Gastroesophageal sphincter (tissue), 4 donors: Measurements from ENCODE around the gene SRSF5. TPM values are rescaled to one million over a fixed set of nuclear protein-coding genes. Genes with fewer than 3 reads are reported as not detected.

Experiments
- ATAC-seq: fragments of 150-250 bp; one replicate; pipeline ENCODE4 v1.9.1; 2016; ENCODE audit warnings: mild to moderate bottlenecking, moderate library complexity
- H3K27ac ChIP-seq, 4 donors: fragments of 200-600 bp; sonication (generic) in 3 of 4; 1 replicate in 3 of 4; 2 replicates in 1 of 4; pipeline ENCODE4 v1.5.1; 2016 to 2019
- H3K27me3 ChIP-seq: fragments of 200-600 bp; sonication (generic); one replicate; pipeline ENCODE4 v1.5.1; 2019
- H3K36me3 ChIP-seq, 2 donors: fragments of 200-600 bp; sonication (generic); one replicate each; pipeline ENCODE4 v1.5.1; 2019; ENCODE audit warnings: control low read depth in 1 of 2
- H3K4me1 ChIP-seq, 3 donors: fragments of 200-600 bp; sonication (generic); 1 replicate in 2 of 3; 2 replicates in 1 of 3; pipeline ENCODE4 v1.5.1; 2016 to 2019; ENCODE audit warnings: control low read depth in 2 of 3
- H3K4me3 ChIP-seq, 2 donors: fragments of 200-600 bp; sonication (generic); one replicate each; pipeline ENCODE4 v1.5.1; 2019; ENCODE audit warnings: mild to moderate bottlenecking in 1 of 2, moderate library complexity in 1 of 2
- H3K9me3 ChIP-seq, 3 donors: fragments of 200-600 bp; sonication (generic); one replicate each; pipeline ENCODE4 v1.5.1; 2017 to 2019; ENCODE audit warnings: control low read depth in 2 of 3
- CTCF ChIP-seq, 4 experiments: fragments of 200-600 bp in 2 of 4; fragments of 450-650 bp in 2 of 4; sonication (generic) in 1 of 4; IDR thresholded peaks; one replicate each; pipeline ENCODE4 v1.5.1; 2017 to 2019; ENCODE audit warnings: antibody characterized with exemption in 4 of 4, mild to moderate bottlenecking in 2 of 4, moderate library complexity in 2 of 4
- EP300 ChIP-seq: sonication (generic); formaldehyde crosslinking; IDR thresholded peaks from one replicate; pipeline ENCODE4 v1.6.1; 2017; ENCODE audit warnings: antibody characterized with exemption, mild to moderate bottlenecking
- POLR2A ChIP-seq, 2 donors: fragments of 450-650 bp; IDR thresholded peaks; one replicate each; pipeline ENCODE4 v1.6.1; 2017; ENCODE audit warnings: antibody characterized with exemption in 2 of 2, mild to moderate bottlenecking in 2 of 2, moderate library complexity in 1 of 2
- POLR2AphosphoS5 ChIP-seq: sonication (generic); formaldehyde crosslinking; IDR thresholded peaks from one replicate; pipeline ENCODE4 v1.6.1; 2017; ENCODE audit warnings: antibody characterized with exemption
- WGBS, 2 donors: methylation state at CpG; one replicate each; pipeline ENCODE4 v1.1.5; 2018; ENCODE audit warnings: low coverage in 1 of 2; 5-methylcytosine and 5-hydroxymethylcytosine counted together
- total RNA-seq, 4 donors: library from RNA; depleted of rRNA; stranded (reverse); fragments of >200 nt; gene quantifications; one replicate each; pipeline ENCODE4 v1.1.0, GENCODE V29; 2016

Gene SRSF5
- total RNA-seq, 4 donors from 2014 or later, result 191 to 569 (median 275) TPM

GRCh38 chr14:69797573-69798338 lies 30.8 kb downstream of the SRSF5 start:
- no peak overlapping the region for H3K27ac ChIP-seq
- 60% methylated on average over 1 of the region's 5 CpGs; no CpG with 5 or more reads in 1 of the 2 donors for WGBS, 2 donors
- TF ChIP-seq POLR2AphosphoS5 (no peak), EP300 (no peak), POLR2A (IDR thresholded peaks at IDR 0.05) (no peak), CTCF (IDR thresholded peaks at IDR 0.05) (no peak)
- no peaks in the 10 kb centered on the region for H3K9me3 ChIP-seq
- no peak overlapping the region for H3K4me3 ChIP-seq
- no peak for ATAC-seq
- H3K4me1 ChIP-seq, result no peaks in the 10 kb centered on the region
- H3K36me3 ChIP-seq, result no peaks in the 10 kb centered on the region
- peaks cover 15% of the 10 kb centered on the region for H3K27me3 ChIP-seq

GRCh38 chr14:69798339-69798735 lies 31.4 kb downstream of the SRSF5 start:
- no peaks in the 10 kb centered on the region for H3K4me1 ChIP-seq
- WGBS, 2 donors, result 96% methylated on average over 4 of the region's 4 CpGs; no CpG with 5 or more reads in 1 of the 2 donors
- H3K27me3 ChIP-seq, result peaks cover 15% of the 10 kb centered on the region
- no peak overlapping the region for H3K27ac ChIP-seq
- no peaks in the 10 kb centered on the region for H3K36me3 ChIP-seq
- no peak overlapping the region for H3K4me3 ChIP-seq
- no peaks in the 10 kb centered on the region for H3K9me3 ChIP-seq
- no peak for TF ChIP-seq CTCF (IDR thresholded peaks at IDR 0.05)
- no peak for TF ChIP-seq POLR2A (IDR thresholded peaks at IDR 0.05)
- TF ChIP-seq POLR2AphosphoS5, result no peak
- TF ChIP-seq EP300, result no peak
- no peak for ATAC-seq

- TF ChIP-seq POLR2AphosphoS5 (no peak), CTCF (IDR thresholded peaks at IDR 0.05) (no peak), EP300 (no peak), POLR2A (IDR thresholded peaks at IDR 0.05) (no peak)
- ATAC-seq, result no peak
- H3K4me3 ChIP-seq, result no peak overlapping the region
- no peak overlapping the region for H3K27ac ChIP-seq
- H3K36me3 ChIP-seq, result no peaks in the 10 kb centered on the region
- peaks cover 15% of the 10 kb centered on the region for H3K27me3 ChIP-seq
- H3K4me1 ChIP-seq, result no peaks in the 10 kb centered on the region
- no peaks in the 10 kb centered on the region for H3K9me3 ChIP-seq
These were observed 36.8 kb downstream of the SRSF5 start for GRCh38 chr14:69803753-69804152.

GRCh38 chr14:69804902-69805301 lies 38.0 kb downstream of the SRSF5 start:
- no peaks in the 10 kb centered on the region for H3K4me1 ChIP-seq
- no peak for ATAC-seq
- H3K4me3 ChIP-seq, result no peak overlapping the region
- H3K36me3 ChIP-seq, result no peaks in the 10 kb centered on the region
- no peaks in the 10 kb centered on the region for H3K9me3 ChIP-seq
- H3K27me3 ChIP-seq, result peaks cover 15% of the 10 kb centered on the region
- TF ChIP-seq CTCF (IDR thresholded peaks at IDR 0.05) (no peak), POLR2AphosphoS5 (no peak), EP300 (no peak)
- whole genome bisulfite sequencing, 2 donors, result 92 to 93% methylated on average over 2 of the region's 2 CpGs
- no peak overlapping the region for H3K27ac ChIP-seq

- WGBS, 2 donors, result 75 to 91% methylated on average over 1 of the region's 1 CpG
- Histone ChIP-seq H3K4me3 (no peak overlapping the region), H3K36me3 (no peaks in the 10 kb centered on the region), H3K9me3 (no peaks in the 10 kb centered on the region), H3K4me1 (no peaks in the 10 kb centered on the region), H3K27ac (no peak overlapping the region), H3K27me3 (peaks cover 16% of the 10 kb centered on the region)
- TF ChIP-seq POLR2AphosphoS5 (no peak), CTCF (IDR thresholded peaks at IDR 0.05) (no peak), EP300 (no peak), POLR2A (IDR thresholded peaks at IDR 0.05) (no peak)
- ATAC-seq, result no peak
These were observed 40.2 kb downstream of the SRSF5 start for GRCh38 chr14:69807192-69807591.
